Mesendoderm (in vitro differentiated cells): ENCODE measurements around the gene RUBCNL.

Source experiments
- DNase-seq: peaks from one replicate; pipeline ENCODE4 v3.0.0; 2013
- H2AK5ac ChIP-seq: 2 replicates; pipeline ENCODE4 v1.6.1; 2013; ENCODE audit warnings: low read length, inconsistent platforms
- H2BK120ac ChIP-seq: 2 replicates; pipeline ENCODE4 v1.6.1; 2013; ENCODE audit warnings: low read depth, mild to moderate bottlenecking, low read length, moderate library complexity, mixed read lengths
- H2BK15ac ChIP-seq: replicated peaks from 2 replicates; pipeline ENCODE4 v1.6.1; 2013; ENCODE audit warnings: low read depth, mild to moderate bottlenecking, moderate library complexity
- H2BK5ac ChIP-seq: 2 replicates; pipeline ENCODE4 v1.6.1; 2013; ENCODE audit warnings: low read length, inconsistent platforms
- H3K18ac ChIP-seq: 2 replicates; pipeline ENCODE4 v1.6.1; 2013; ENCODE audit warnings: mild to moderate bottlenecking, low read length, mixed read lengths
- H3K23ac ChIP-seq: one replicate; pipeline ENCODE4 v1.6.1; 2013; ENCODE audit warnings: low read length
- H3K27ac ChIP-seq: 2 replicates; pipeline ENCODE4 v1.5.1; 2013; ENCODE audit warnings: low read depth, mild to moderate bottlenecking, inconsistent platforms, low read length, moderate library complexity
- H3K27me3 ChIP-seq: 2 replicates; pipeline ENCODE4 v1.6.1; 2013; ENCODE audit warnings: low read length, control low read depth, mild to moderate bottlenecking, inconsistent platforms; ENCODE audit not compliant: insufficient read depth, poor library complexity
- H3K36me3 ChIP-seq: 2 replicates; pipeline ENCODE4 v1.6.1; 2013; ENCODE audit warnings: low read length, inconsistent platforms; ENCODE audit not compliant: control insufficient read depth, insufficient read depth
- H3K4ac ChIP-seq: one replicate; pipeline ENCODE4 v1.6.1; 2013; ENCODE audit warnings: low read depth, mild to moderate bottlenecking, low read length, moderate library complexity
- H3K4me1 ChIP-seq: 2 replicates; pipeline ENCODE4 v1.6.1; 2013; ENCODE audit warnings: low read depth, low read length, inconsistent platforms; ENCODE audit not compliant: control insufficient read depth
- H3K4me2 ChIP-seq: 2 replicates; pipeline ENCODE4 v1.6.1; 2013; ENCODE audit warnings: low read length
- H3K4me3 ChIP-seq: 2 replicates; pipeline ENCODE4 v1.5.1; 2013; ENCODE audit warnings: mild to moderate bottlenecking, low read length
- H3K56ac ChIP-seq: one replicate; pipeline ENCODE4 v1.6.1; 2013; ENCODE audit warnings: low read length
- H3K79me1 ChIP-seq: 2 replicates; pipeline ENCODE4 v1.6.1; 2013; ENCODE audit warnings: low read length, inconsistent platforms
- H3K79me2 ChIP-seq: 2 replicates; pipeline ENCODE4 v1.6.1; 2013; ENCODE audit warnings: mild to moderate bottlenecking, low read length; ENCODE audit not compliant: control insufficient read depth, insufficient read depth
- H3K9ac ChIP-seq: 2 replicates; pipeline ENCODE4 v1.6.1; 2013; ENCODE audit warnings: low read length, inconsistent platforms
- H4K5ac ChIP-seq: one replicate; pipeline ENCODE4 v1.6.1; 2013; ENCODE audit warnings: low read length
- H4K8ac ChIP-seq: one replicate; pipeline ENCODE4 v1.6.1; 2013; ENCODE audit warnings: low read depth, mild to moderate bottlenecking, control low read depth, low read length, moderate library complexity
- WGBS: extraction: QIAGEN DNeasy Blood & Tissue Kit; methylation state at CpG from one replicate; pipeline ENCODE4 v1.1.7; 2013; ENCODE audit warnings: low lambda C conversion rate, missing lambda C conversion rate; ENCODE audit not compliant: insufficient coverage; ENCODE audit errors: extremely low coverage; 5-methylcytosine and 5-hydroxymethylcytosine counted together

The RUBCNL gene

DNA sequence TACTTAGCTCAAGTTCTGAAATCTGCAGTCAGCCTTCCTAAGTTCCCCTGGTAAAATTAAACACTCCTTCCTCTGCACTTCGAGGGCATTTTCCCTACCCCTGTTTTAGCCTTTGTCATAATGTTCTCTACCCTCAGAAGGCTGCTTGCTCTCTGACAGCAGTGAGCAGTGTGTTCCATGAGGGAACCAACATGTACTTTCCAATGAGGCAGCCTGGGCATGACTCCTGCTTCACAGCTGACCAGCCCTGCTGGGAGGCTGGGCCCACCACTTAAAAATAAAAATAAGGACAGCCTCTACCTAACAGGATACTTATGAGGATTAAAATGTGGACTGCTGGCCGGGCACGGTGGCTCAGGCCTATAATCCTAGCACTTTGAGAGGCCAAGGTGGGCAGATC is 26.4 kb downstream of the RUBCNL start:
- Histone ChIP-seq H3K4me1 (no peaks in the 10 kb centered on the region), H3K18ac (no peak overlapping the region), H2BK5ac (no peak overlapping the region), H3K4me2 (no peak overlapping the region), H2BK15ac (no peak overlapping the region), H3K36me3 (no peaks in the 10 kb centered on the region), H4K5ac (no peak overlapping the region), H2BK120ac (no peak overlapping the region), H3K56ac (no peak overlapping the region), H2AK5ac (no peak overlapping the region), H3K4ac (no peak overlapping the region), H3K9ac (no peak overlapping the region), H3K79me1 (no peaks in the 10 kb centered on the region), H4K8ac (no peak overlapping the region), H3K27ac (no peak overlapping the region), H3K4me3 (no peak overlapping the region), H3K27me3 (no peaks in the 10 kb centered on the region), H3K23ac (no peak overlapping the region), H3K79me2 (no peaks in the 10 kb centered on the region)
- no CpG with 5 or more reads among the region's 3 CpGs for WGBS
- DNase-seq = no peak

DNA sequence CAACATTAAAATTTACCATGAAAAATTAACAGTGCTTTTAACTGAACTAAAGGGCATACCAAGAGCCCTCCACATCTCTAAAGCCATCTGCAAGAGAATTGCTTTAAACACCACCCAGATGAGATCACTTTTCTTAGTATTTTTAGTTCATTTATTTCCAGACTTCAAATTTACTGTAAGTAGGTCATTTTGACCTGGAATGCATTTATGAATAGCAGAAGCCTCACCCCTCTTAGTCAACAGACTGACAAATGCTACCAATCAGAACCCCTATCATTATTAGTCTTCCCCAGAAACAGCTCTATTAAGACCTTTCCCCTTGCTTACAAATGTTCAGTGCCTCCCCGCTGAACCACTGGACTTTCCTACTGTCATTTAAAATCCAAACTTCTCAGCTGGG is 27.3 kb downstream of the RUBCNL start:
- H2AK5ac ChIP-seq = no peak overlapping the region
- no peak overlapping the region for H4K8ac ChIP-seq
- no peak overlapping the region for H3K4me2 ChIP-seq
- H2BK5ac ChIP-seq = no peak overlapping the region
- DNase-seq = no peak
- H3K79me2 ChIP-seq = no peaks in the 10 kb centered on the region
- H3K4me1 ChIP-seq = no peaks in the 10 kb centered on the region
- no peaks in the 10 kb centered on the region for H3K36me3 ChIP-seq
- no peak overlapping the region for H2BK15ac ChIP-seq
- H3K4ac ChIP-seq = no peak overlapping the region
- H3K79me1 ChIP-seq = no peaks in the 10 kb centered on the region
- H3K4me3 ChIP-seq = no peak overlapping the region
- WGBS = no CpG with 5 or more reads among the region's 1 CpG
- H3K56ac ChIP-seq = no peak overlapping the region
- H3K23ac ChIP-seq = no peak overlapping the region
- H3K9ac ChIP-seq = no peak overlapping the region
- no peaks in the 10 kb centered on the region for H3K27me3 ChIP-seq
- no peak overlapping the region for H4K5ac ChIP-seq
- H3K27ac ChIP-seq = no peak overlapping the region
- H3K18ac ChIP-seq = no peak overlapping the region
- no peak overlapping the region for H2BK120ac ChIP-seq

DNA sequence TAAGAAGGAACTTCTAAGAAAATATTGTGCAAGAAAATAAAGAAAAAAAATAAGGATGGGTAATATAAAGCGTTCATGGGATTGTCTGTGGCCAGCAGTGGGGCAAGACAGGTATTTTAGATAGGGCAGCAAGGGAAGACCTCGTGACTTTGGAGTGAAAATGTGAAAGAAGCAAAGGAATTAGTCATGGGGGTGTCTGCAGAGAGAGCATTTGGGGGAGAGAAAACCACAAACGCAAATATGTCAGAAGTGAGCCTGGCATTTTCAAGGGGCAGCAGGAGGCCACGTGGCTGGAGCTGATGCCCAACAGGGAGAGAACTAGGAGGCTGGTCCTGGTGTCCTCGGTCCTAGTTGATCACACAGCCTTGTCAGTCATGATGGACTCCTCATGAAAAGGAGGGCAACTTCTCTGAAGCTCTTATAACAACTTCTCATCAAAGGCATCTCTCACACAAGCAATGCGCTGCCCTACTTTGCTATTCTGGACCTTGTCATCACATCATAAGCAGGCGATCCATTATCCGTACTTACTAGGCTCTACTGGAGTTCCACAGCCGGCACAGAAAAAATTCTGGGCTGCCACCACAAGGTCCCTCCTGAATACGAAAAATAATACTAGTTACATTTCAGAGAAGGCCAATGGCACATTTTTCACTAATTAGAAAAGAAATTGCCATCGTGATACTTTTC is 31.0 kb downstream of the RUBCNL start:
- no peaks in the 10 kb centered on the region for H3K4me1 ChIP-seq
- no CpG with 5 or more reads among the region's 11 CpGs for WGBS
- H3K56ac ChIP-seq = no peak overlapping the region
- H2BK5ac ChIP-seq = no peak overlapping the region
- H3K4me2 ChIP-seq = no peak overlapping the region
- no peak for DNase-seq
- no peak overlapping the region for H3K18ac ChIP-seq
- no peaks in the 10 kb centered on the region for H3K27me3 ChIP-seq
- no peak overlapping the region for H3K4me3 ChIP-seq
- H3K23ac ChIP-seq = no peak overlapping the region
- H3K36me3 ChIP-seq = no peaks in the 10 kb centered on the region
- H3K4ac ChIP-seq = no peak overlapping the region
- no peak overlapping the region for H3K9ac ChIP-seq
- no peak overlapping the region for H2BK15ac ChIP-seq
- no peaks in the 10 kb centered on the region for H3K79me2 ChIP-seq
- H2BK120ac ChIP-seq = no peak overlapping the region
- no peak overlapping the region for H4K8ac ChIP-seq
- H3K27ac ChIP-seq = no peak overlapping the region
- no peak overlapping the region for H2AK5ac ChIP-seq
- H4K5ac ChIP-seq = no peak overlapping the region
- H3K79me1 ChIP-seq = no peaks in the 10 kb centered on the region

DNA sequence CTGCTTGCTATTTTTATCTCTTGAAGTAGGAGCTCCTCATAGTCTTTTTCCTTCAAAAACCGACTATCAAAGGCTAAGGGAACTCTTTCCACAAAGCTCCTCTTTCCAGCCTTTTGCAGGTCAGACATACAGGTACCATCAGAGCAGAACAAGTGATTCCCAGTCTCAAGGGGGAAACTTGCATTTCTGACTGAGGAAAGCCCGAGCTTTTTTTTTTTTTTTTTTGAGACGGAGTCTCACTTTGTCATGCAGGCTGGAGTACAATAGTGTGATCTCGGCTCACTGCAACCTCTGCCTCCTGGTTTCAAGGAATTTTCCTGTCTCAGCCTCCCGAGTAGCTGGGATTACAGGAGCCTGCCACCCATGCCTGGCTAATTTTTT is 32.0 kb downstream of the RUBCNL start:
- Histone ChIP-seq H3K27ac (no peak overlapping the region), H2BK120ac (no peak overlapping the region), H2BK5ac (no peak overlapping the region), H4K8ac (no peak overlapping the region), H3K79me1 (no peaks in the 10 kb centered on the region), H3K4me2 (no peak overlapping the region), H3K23ac (no peak overlapping the region), H3K4me3 (no peak overlapping the region), H3K56ac (no peak overlapping the region), H2AK5ac (no peak overlapping the region), H3K36me3 (no peaks in the 10 kb centered on the region), H3K9ac (no peak overlapping the region), H3K4me1 (no peaks in the 10 kb centered on the region), H2BK15ac (no peak overlapping the region), H4K5ac (no peak overlapping the region), H3K18ac (no peak overlapping the region), H3K79me2 (no peaks in the 10 kb centered on the region), H3K4ac (no peak overlapping the region), H3K27me3 (no peaks in the 10 kb centered on the region)
- DNase-seq = no peak
- WGBS = no CpG with 5 or more reads among the region's 5 CpGs

DNA sequence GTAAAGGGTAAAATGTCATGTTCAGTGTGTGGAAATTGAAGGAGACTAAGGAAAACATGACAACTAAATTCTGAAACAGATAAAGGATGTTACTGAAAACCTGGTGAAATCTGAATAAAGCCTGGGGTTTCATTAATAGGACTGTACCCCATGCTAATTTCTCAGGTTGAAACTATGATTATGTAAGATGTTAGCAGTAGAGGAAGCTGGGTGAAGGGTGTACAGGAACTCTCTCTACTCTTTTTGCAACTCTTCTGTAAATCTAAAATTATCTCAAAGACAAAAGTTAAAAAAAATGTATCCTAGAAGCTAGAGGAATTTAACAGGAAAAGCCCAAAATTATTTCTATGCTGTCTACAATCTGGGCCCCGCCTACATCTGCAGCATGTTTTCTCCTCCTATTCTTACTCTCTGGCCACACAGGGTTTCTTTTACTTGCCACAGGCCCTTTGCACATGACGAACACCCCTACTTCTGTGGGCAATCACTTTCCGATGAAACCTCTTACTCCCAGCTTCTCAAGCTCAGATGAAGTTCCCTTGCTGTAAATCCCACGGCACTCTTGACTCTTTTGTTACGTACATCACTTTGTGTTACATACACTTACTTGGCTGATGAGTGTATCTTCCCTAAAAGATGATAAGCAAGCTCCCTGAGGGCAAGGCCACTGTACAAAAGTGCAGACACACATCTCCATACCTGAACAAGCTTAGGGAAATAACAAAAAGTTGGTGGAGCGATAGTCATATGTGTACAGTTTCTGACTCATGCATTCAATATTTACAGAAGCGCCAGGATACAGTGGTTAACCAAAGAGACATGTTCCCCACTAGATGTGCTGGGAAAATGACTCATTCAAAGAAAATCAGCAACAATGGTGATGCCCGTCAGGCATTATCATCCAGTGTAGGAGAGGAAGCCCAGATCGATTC is 32.6 kb downstream of the RUBCNL start:
- WGBS = no CpG with 5 or more reads among the region's 9 CpGs
- Histone ChIP-seq H3K27me3 (no peaks in the 10 kb centered on the region), H3K27ac (no peak overlapping the region), H4K8ac (no peak overlapping the region), H3K4me1 (no peaks in the 10 kb centered on the region), H3K9ac (no peak overlapping the region), H3K79me1 (no peaks in the 10 kb centered on the region), H2BK5ac (no peak overlapping the region), H4K5ac (no peak overlapping the region), H3K79me2 (no peaks in the 10 kb centered on the region), H2AK5ac (no peak overlapping the region), H3K4ac (no peak overlapping the region), H3K18ac (no peak overlapping the region), H3K4me3 (no peak overlapping the region), H2BK15ac (no peak overlapping the region), H3K4me2 (no peak overlapping the region), H3K23ac (no peak overlapping the region), H2BK120ac (no peak overlapping the region), H3K36me3 (no peaks in the 10 kb centered on the region), H3K56ac (no peak overlapping the region)
- no peak for DNase-seq
